Adrenal gland (tissue), 12 donors: ENCODE results near the gene IL1RAPL1. TPM values are rescaled to one million over a fixed set of nuclear protein-coding genes. Genes with fewer than 3 reads are reported as not detected.

Experiments
- DNase-seq, 7 donors: peaks; one replicate each; pipeline ENCODE4 v3.0.0-alpha.2; 2019 to 2020
- H3K27ac ChIP-seq, 5 donors: fragments of 200-600 bp; sonication (generic) in 4 of 5; 1 replicate in 3 of 5; 2 replicates in 2 of 5; pipeline versions ENCODE4 v1.5.1 to v1.8.0; 2016 to 2020; ENCODE audit warnings: mild to moderate bottlenecking in 1 of 5
- H3K27me3 ChIP-seq: fragments of 200-600 bp; 2 replicates; pipeline ENCODE4 v1.8.0; 2021
- H3K36me3 ChIP-seq, 2 donors: fragments of 200-600 bp; replicated peaks in 1 of 2; 1 replicate in 1 of 2; 2 replicates in 1 of 2; pipeline versions ENCODE4 v1.5.1 to v1.8.0; 2018 to 2022
- H3K4me1 ChIP-seq, 2 donors: fragments of 200-600 bp; replicated peaks in 1 of 2; 1 replicate in 1 of 2; 2 replicates in 1 of 2; pipeline versions ENCODE4 v1.5.1 to v1.8.0; 2018 to 2021
- H3K4me3 ChIP-seq, 4 donors: fragments of 200-600 bp; sonication (generic) in 3 of 4; one replicate each; pipeline ENCODE4 v1.5.1; 2016 to 2018
- H3K9me3 ChIP-seq, 3 donors: fragments of 200-600 bp; sonication (generic) in 1 of 3; replicated peaks in 1 of 3; 1 replicate in 2 of 3; 2 replicates in 1 of 3; pipeline versions ENCODE4 v1.5.1 to v1.8.0; 2016 to 2021
- POLR2A ChIP-seq, 2 donors: fragments of 450-650 bp; IDR thresholded peaks; one replicate each; pipeline ENCODE4 v1.6.1; 2017; ENCODE audit warnings: antibody characterized with exemption in 2 of 2, mild to moderate bottlenecking in 2 of 2, moderate library complexity in 1 of 2
- WGBS, 4 donors: extraction: QIAGEN DNeasy Blood & Tissue Kit in 2 of 4; methylation state at CpG; one replicate each; pipeline versions ENCODE4 v1.1.5 to v1.1.7; 2013 to 2017; 5-methylcytosine and 5-hydroxymethylcytosine counted together
- intact Hi-C, 2 donors: fragments of 100-400 bp; cut with DNase I; formaldehyde crosslinking; loops; one replicate each; pipeline versions ENCODE4 v1.14.1 to v1.15.0; 2022 to 2023
- polyA plus RNA-seq, 3 donors: library from polyadenylated mRNA; stranded (reverse); fragments of 200-250 nt in 2 of 3; fragments of 350-450 nt in 1 of 3; fragmentation: Illumina TruSeq in 1 of 3; extraction: RNeasy Lipid Tissue Mini Kit (QIAGEN cat#74804) in 1 of 3; gene quantifications; one replicate each; pipeline ENCODE4 v1.2.3, GENCODE V29; 2013 to 2014
- total RNA-seq, 9 donors: library from RNA; depleted of rRNA in 4 of 9; stranded (reverse); fragments of >200 nt in 4 of 9; fragments of 120-200 nt in 1 of 9; fragmentation: NEBNext Ultra II Directional in 1 of 9; extraction: Animal tissue kit (Norgen Biotek cat#: 25700) in 1 of 9; gene quantifications; one replicate each; pipeline versions ENCODE4 v1.1.0 to v1.2.4, GENCODE V29; 2013 to 2023
- TF ChIP-seq, protein P1 (sequence below), 6 experiments: fragments of 450-650 bp in 4 of 6; fragments of 200-600 bp in 2 of 6; sonication (generic) in 1 of 6; IDR thresholded peaks; 1 replicate in 5 of 6; 2 replicates in 1 of 6; pipeline versions ENCODE4 v1.5.1 to v1.8.0; 2016 to 2021; ENCODE audit warnings: antibody characterized with exemption in 6 of 6, mild to moderate bottlenecking in 2 of 6, moderate library complexity in 1 of 6
- donor health status: healthy with polysubstance abuse.
- donor health status: Bipolar disorder and iron deficiency.
- donor health status: DM: yes; HTN: yes; CAD: no.
- donor health status: DM: no; HTN: no; CAD: no.
- donor health status: DM: no; HTN: no; CAD: no.
- donor health status: DM: yes; HTN: yes; CAD: no.

Gene IL1RAPL1
- total and polyA plus RNA-seq, 12 donors, result 1.1 TPM; not detected in 11

GRCh38 chrX:29851857-29852605 is 1264.8 kb downstream of the IL1RAPL1 start:
- no peaks in the 10 kb centered on the region for H3K27me3 ChIP-seq
- 43 to 68% (median 48%) methylated on average over 4 of the region's 4 CpGs for WGBS, 4 donors

DNA sequence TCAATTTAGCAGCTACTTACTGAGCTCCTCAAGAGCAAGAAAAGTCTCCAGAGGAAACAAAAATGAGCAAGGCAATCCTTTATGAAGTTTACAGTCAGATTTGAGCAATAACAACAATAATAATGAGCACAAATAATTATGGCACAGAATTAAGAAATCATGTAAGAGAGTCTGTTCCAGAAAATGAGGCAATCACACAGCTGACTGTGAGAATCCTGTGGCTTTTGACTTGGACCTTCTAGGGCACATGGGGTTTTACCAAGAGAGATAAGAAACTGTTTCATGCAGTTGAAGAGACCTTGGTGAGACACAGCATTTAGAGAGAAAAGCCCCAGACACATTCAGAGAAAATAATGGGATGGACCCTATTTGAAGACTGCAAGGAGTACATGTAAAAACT is 1265.5 kb downstream of the IL1RAPL1 start:
- Histone ChIP-seq H3K4me3 (no peak overlapping the region), H3K27ac (no peak overlapping the region), H3K36me3 (no peaks in the 10 kb centered on the region), H3K27me3 (no peaks in the 10 kb centered on the region), H3K4me1 (no peaks in the 10 kb centered on the region), H3K9me3 (no peaks in the 10 kb centered on the region)
- intact Hi-C loops, result no loop called here
- TF ChIP-seq, protein P1, sequence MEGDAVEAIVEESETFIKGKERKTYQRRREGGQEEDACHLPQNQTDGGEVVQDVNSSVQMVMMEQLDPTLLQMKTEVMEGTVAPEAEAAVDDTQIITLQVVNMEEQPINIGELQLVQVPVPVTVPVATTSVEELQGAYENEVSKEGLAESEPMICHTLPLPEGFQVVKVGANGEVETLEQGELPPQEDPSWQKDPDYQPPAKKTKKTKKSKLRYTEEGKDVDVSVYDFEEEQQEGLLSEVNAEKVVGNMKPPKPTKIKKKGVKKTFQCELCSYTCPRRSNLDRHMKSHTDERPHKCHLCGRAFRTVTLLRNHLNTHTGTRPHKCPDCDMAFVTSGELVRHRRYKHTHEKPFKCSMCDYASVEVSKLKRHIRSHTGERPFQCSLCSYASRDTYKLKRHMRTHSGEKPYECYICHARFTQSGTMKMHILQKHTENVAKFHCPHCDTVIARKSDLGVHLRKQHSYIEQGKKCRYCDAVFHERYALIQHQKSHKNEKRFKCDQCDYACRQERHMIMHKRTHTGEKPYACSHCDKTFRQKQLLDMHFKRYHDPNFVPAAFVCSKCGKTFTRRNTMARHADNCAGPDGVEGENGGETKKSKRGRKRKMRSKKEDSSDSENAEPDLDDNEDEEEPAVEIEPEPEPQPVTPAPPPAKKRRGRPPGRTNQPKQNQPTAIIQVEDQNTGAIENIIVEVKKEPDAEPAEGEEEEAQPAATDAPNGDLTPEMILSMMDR (IDR thresholded peaks at IDR 0.05), result no peak
- TF ChIP-seq POLR2A (IDR thresholded peaks at IDR 0.05), result no peak
- no peak for DNase-seq

More at GRCh38 chrX:29851857-29852605, 1264.8 kb downstream of the IL1RAPL1 start:
- no peak for DNase-seq
- Histone ChIP-seq H3K4me1 (no peaks in the 10 kb centered on the region), H3K9me3 (no peaks in the 10 kb centered on the region), H3K27ac (no peak overlapping the region), H3K36me3 (no peaks in the 10 kb centered on the region), H3K4me3 (no peak overlapping the region)
- intact Hi-C loops, result no loop called here
- no peak for TF ChIP-seq POLR2A (IDR thresholded peaks at IDR 0.05)
- TF ChIP-seq, protein P1 (IDR thresholded peaks at IDR 0.05), result no peak

DNA sequence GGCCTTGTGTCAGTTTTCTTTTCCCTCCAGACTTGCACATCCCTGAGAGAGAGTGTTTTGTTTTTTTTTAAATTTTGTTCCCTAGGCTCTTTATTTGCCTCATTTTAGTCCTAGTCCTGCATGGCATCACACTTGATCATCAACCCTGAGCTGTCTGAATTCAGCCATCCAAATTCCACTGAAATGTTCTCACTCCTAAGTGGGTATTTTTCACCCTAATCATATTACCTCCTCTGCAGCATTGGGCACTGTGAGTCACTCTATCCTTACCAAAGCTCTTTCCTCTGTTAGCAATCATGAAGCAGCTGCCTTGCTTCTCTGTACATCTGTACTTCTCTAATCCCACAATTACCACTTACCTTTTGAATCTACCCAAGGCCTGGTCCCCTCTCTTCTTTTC is 1271.5 kb downstream of the IL1RAPL1 start:
- Histone ChIP-seq H3K27ac (no peak overlapping the region), H3K4me3 (no peak overlapping the region), H3K9me3 (no peaks in the 10 kb centered on the region), H3K36me3 (no peaks in the 10 kb centered on the region), H3K27me3 (peaks cover 5% of the 10 kb centered on the region), H3K4me1 (no peaks in the 10 kb centered on the region)
- TF ChIP-seq, protein P1 (IDR thresholded peaks at IDR 0.05), result no peak
- TF ChIP-seq POLR2A (IDR thresholded peaks at IDR 0.05), result no peak
- intact Hi-C loops, result no loop called here
- DNase-seq, result no peak

DNA sequence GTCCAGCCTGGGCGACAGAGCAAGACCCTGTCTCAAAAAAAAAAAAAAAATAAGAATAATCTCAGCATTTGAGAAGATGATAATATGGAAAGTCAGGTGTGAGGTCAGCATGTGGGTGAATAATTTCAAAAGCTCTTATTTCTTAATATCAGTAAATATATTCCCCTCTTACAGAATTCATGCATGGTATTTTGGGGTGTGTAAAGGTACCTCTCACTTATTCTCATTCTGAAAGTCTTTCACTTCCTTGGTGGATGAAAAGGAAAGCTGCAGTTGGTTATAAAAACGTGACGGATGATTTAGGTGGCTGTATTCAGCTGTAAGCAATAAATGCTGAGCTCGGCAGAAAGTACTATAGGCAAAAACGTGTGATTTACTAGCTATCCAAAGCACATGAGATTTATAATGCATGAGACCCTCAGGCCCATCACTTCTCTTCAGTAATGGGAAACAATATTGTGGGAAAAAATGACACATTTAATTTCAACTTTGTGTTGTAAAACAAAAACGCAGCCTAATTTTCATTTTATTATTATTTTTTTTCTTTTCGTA is 1275.0 kb downstream of the IL1RAPL1 start:
- no peak for DNase-seq
- Histone ChIP-seq H3K9me3 (no peaks in the 10 kb centered on the region), H3K4me1 (no peaks in the 10 kb centered on the region), H3K27ac (no peak overlapping the region), H3K27me3 (peaks cover 5% of the 10 kb centered on the region), H3K4me3 (no peak overlapping the region), H3K36me3 (no peaks in the 10 kb centered on the region)
- TF ChIP-seq, protein P1 (IDR thresholded peaks at IDR 0.05), result no peak
- no peak for TF ChIP-seq POLR2A (IDR thresholded peaks at IDR 0.05)
- intact Hi-C loops, result no loop called here
- 62 to 71% (median 64%) methylated on average over 7 of the region's 7 CpGs for WGBS, 4 donors
